Spleen (tissue), 11 donors: ENCODE measurements around the gene PGLYRP3. TPM values are rescaled to one million over a fixed set of nuclear protein-coding genes. Genes with fewer than 3 reads are reported as not detected.

Source experiments
- DNase-seq: peaks from one replicate; pipeline ENCODE4 v3.0.0-alpha.2; 2020
- H3K27ac ChIP-seq, 8 donors: fragments of 200-600 bp; sonication (generic) in 7 of 8; 1 replicate in 4 of 8; 2 replicates in 4 of 8; pipeline versions ENCODE4 v1.5.0 to v1.8.0; 2016 to 2021; ENCODE audit warnings: inconsistent platforms in 4 of 8, mild to moderate bottlenecking in 4 of 8, moderate library complexity in 1 of 8
- H3K27me3 ChIP-seq, 7 donors: fragments of 200-600 bp; sonication (generic) in 6 of 7; replicated peaks in 1 of 7; 1 replicate in 4 of 7; 2 replicates in 3 of 7; pipeline versions ENCODE4 v1.5.0 to v1.8.0; 2016 to 2021; ENCODE audit warnings: inconsistent platforms in 3 of 7, mild to moderate bottlenecking in 1 of 7
- H3K36me3 ChIP-seq, 6 donors: fragments of 200-600 bp; sonication (generic) in 5 of 6; 1 replicate in 4 of 6; 2 replicates in 2 of 6; pipeline versions ENCODE4 v1.5.0 to v1.8.0; 2016 to 2021; ENCODE audit warnings: inconsistent platforms in 2 of 6
- H3K4me1 ChIP-seq, 6 donors: fragments of 200-600 bp; sonication (generic) in 5 of 6; 1 replicate in 3 of 6; 2 replicates in 3 of 6; pipeline versions ENCODE4 v1.5.0 to v1.8.0; 2016 to 2021; ENCODE audit warnings: inconsistent platforms in 3 of 6
- H3K4me3 ChIP-seq, 8 donors: fragments of 200-600 bp; sonication (generic) in 7 of 8; 1 replicate in 4 of 8; 2 replicates in 4 of 8; pipeline versions ENCODE4 v1.5.0 to v1.8.0; 2016 to 2021; ENCODE audit warnings: inconsistent platforms in 4 of 8, mild to moderate bottlenecking in 4 of 8, moderate library complexity in 2 of 8
- H3K9me3 ChIP-seq, 8 donors: fragments of 200-600 bp; sonication (generic) in 7 of 8; 1 replicate in 4 of 8; 2 replicates in 4 of 8; pipeline versions ENCODE4 v1.5.0 to v1.8.0; 2016 to 2021; ENCODE audit warnings: inconsistent platforms in 4 of 8
- CTCF ChIP-seq, 11 experiments: fragments of 200-600 bp in 7 of 11; fragments of 450-650 bp in 4 of 11; sonication (generic) in 4 of 11; IDR thresholded peaks in 8 of 11; conservative IDR thresholded peaks in 3 of 11; 1 replicate in 7 of 11; 2 replicates in 4 of 11; pipeline versions ENCODE4 v1.4.0 to v1.8.0; 2016 to 2021; ENCODE audit warnings: antibody characterized with exemption in 11 of 11, inconsistent platforms in 4 of 11, mild to moderate bottlenecking in 1 of 11
- POLR2A ChIP-seq, 3 donors: fragments of 450-650 bp; IDR thresholded peaks; one replicate each; pipeline ENCODE4 v1.5.1; 2017; ENCODE audit warnings: antibody characterized with exemption in 3 of 3, mild to moderate bottlenecking in 1 of 3
- POLR2AphosphoS5 ChIP-seq, 3 donors: sonication (generic); formaldehyde crosslinking; IDR thresholded peaks; one replicate each; pipeline ENCODE4 v1.5.1; 2017; ENCODE audit warnings: antibody characterized with exemption in 3 of 3
- WGBS, 5 donors: extraction: QIAGEN DNeasy Blood & Tissue Kit in 3 of 5; methylation state at CpG; one replicate each; pipeline versions ENCODE4 v1.1.5 to v1.1.7; 2013 to 2018; 5-methylcytosine and 5-hydroxymethylcytosine counted together
- intact Hi-C: fragments of 100-400 bp; cut with DNase I; formaldehyde crosslinking; loops from one replicate; pipeline ENCODE4 v1.15.0; 2023; ENCODE audit warnings: low total_unique reads
- polyA plus RNA-seq, 3 donors: library from polyadenylated mRNA; stranded (reverse); fragments of 200-250 nt; gene quantifications; one replicate each; pipeline ENCODE4 v1.2.1, GENCODE V29; 2013
- total RNA-seq, 7 donors: library from RNA; depleted of rRNA in 3 of 7; stranded (reverse); fragments of >200 nt in 3 of 7; fragmentation: NEBNext Ultra II Directional in 4 of 7; extraction: Animal tissue kit (Norgen Biotek cat#: 25700) in 4 of 7; gene quantifications; one replicate each; pipeline versions ENCODE4 v1.1.0 to v1.2.1, GENCODE V29; 2016 to 2021
- donor health status: healthy with polysubstance abuse.
- donor health status: DM: no; HTN: no; CAD: no; lungs with moderate emphysema.
- donor health status: DM: no; HTN: no; CAD: no.
- donor health status: Bipolar disorder and iron deficiency.
- donor health status: healthy.
- donor health status: DM: no; HTN: no; CAD: no.
- donor health status: DM: yes; HTN: yes; CAD: no.

PGLYRP3 gene
- total and polyA plus RNA-seq, 10 donors, result not detected

- H3K4me3 ChIP-seq, result peak overlapping the region in 1 of 8 donors; percentile 64
- no peaks in the 10 kb centered on the region for H3K9me3 ChIP-seq
- H3K36me3 ChIP-seq, result peaks cover 0 to 23% (median 0%) of the 10 kb centered on the region in 6 donors
- peaks cover 0 to 42% (median 0%) of the 10 kb centered on the region in 7 donors for H3K27me3 ChIP-seq
- peak; percentile 94 for DNase-seq
- peak overlapping the region in 6 of 8 donors; percentile 73 to 95 (median 88) for H3K27ac ChIP-seq
- TF ChIP-seq POLR2A (IDR thresholded peaks at IDR 0.05) (no peak), POLR2AphosphoS5 (IDR thresholded peaks at IDR 0.05) (peak; percentile 15 to 62 (median 48)), CTCF (IDR thresholded peaks at IDR 0.05 in 8 of 11, conservative IDR thresholded peaks at IDR 0.05 in 3 of 11) (peak in 7 of 11 experiments; percentile 33 to 80 (median 61))
- intact Hi-C loops, result loop anchor here (10.0 kb wide), 1 partner anchor 209 kb away; the partner anchor contains the start of gene S100A2
- WGBS, 5 donors, result 46 to 55% (median 53%) methylated on average over 9 to 10 of the region's 10 CpGs
- H3K4me1 ChIP-seq, result peaks cover 4 to 55% (median 13%) of the 10 kb centered on the region in 6 donors
Observed at GRCh38 chr1:153355445-153356071, 42.8 kb upstream of the PGLYRP3 start.

- H3K9me3 ChIP-seq, result no peaks in the 10 kb centered on the region
- peaks cover 0 to 48% (median 5%) of the 10 kb centered on the region in 7 donors for H3K27me3 ChIP-seq
- peaks cover 4 to 54% (median 13%) of the 10 kb centered on the region in 6 donors for H3K4me1 ChIP-seq
- intact Hi-C loops, result loop anchor here (5.0 to 10.0 kb wide), 2 partner anchors 143 to 210 kb away; partner anchors contain the start of gene S100A2
- 67 to 87% (median 79%) methylated on average over 8 of the region's 8 CpGs for WGBS, 5 donors
- DNase-seq, result peak; percentile 31
- TF ChIP-seq POLR2A (IDR thresholded peaks at IDR 0.05), result no peak
- TF ChIP-seq POLR2AphosphoS5 (IDR thresholded peaks at IDR 0.05), result no peak
- no peak for TF ChIP-seq CTCF (IDR thresholded peaks at IDR 0.05 in 8 of 11, conservative IDR thresholded peaks at IDR 0.05 in 3 of 11)
- peak overlapping the region in 2 of 8 donors; percentile 92 to 95 for H3K27ac ChIP-seq
- peaks cover 0 to 14% (median 0%) of the 10 kb centered on the region in 6 donors for H3K36me3 ChIP-seq
- H3K4me3 ChIP-seq, result no peak overlapping the region
Observed at GRCh38 chr1:153354515-153355193, 41.9 kb upstream of the PGLYRP3 start.

GRCh38 chr1:153353226-153353947 lies 40.6 kb upstream of the PGLYRP3 start:
- Histone ChIP-seq H3K27me3 (peaks cover 0 to 61% (median 8%) of the 10 kb centered on the region in 7 donors), H3K4me3 (no peak overlapping the region), H3K27ac (no peak overlapping the region), H3K4me1 (peaks cover 4 to 53% (median 13%) of the 10 kb centered on the region in 6 donors), H3K36me3 (peaks cover 0 to 1% (median 0%) of the 10 kb centered on the region in 6 donors), H3K9me3 (no peaks in the 10 kb centered on the region)
- DNase-seq, result peak; percentile 62
- intact Hi-C loops, result loop anchor here (5.0 to 10.0 kb wide), 2 partner anchors 144 to 211 kb away; partner anchors contain the start of gene S100A2
- 72 to 86% (median 75%) methylated on average over 7 of the region's 7 CpGs for WGBS, 5 donors
- TF ChIP-seq CTCF (IDR thresholded peaks at IDR 0.05 in 8 of 11, conservative IDR thresholded peaks at IDR 0.05 in 3 of 11), result peak in 4 of 11 experiments; percentile 8 to 31 (median 20)
- no peak for TF ChIP-seq POLR2AphosphoS5 (IDR thresholded peaks at IDR 0.05)
